Right lobe of liver (tissue), 4 donors: ENCODE data around the gene NOTUM.

Experiments used
- POLR2A ChIP-seq: fragments of 450-650 bp; IDR thresholded peaks from one replicate; pipeline ENCODE4 v1.6.1; 2017; ENCODE audit warnings: antibody characterized with exemption, mild to moderate bottlenecking
- TF ChIP-seq, protein P1 (sequence below), 4 donors: fragments of 200-600 bp in 3 of 4; fragments of 450-650 bp in 1 of 4; IDR thresholded peaks; one replicate each; pipeline versions ENCODE4 v1.5.1 to v1.8.0; 2016 to 2022; ENCODE audit warnings: antibody characterized with exemption in 4 of 4, mild to moderate bottlenecking in 2 of 4
- donor health status: DM: no; HTN: no; CAD: no.
- donor health status: DM: no; HTN: no; CAD: no.
- donor health status: DM: no; HTN: yes; CAD: no.

DNA sequence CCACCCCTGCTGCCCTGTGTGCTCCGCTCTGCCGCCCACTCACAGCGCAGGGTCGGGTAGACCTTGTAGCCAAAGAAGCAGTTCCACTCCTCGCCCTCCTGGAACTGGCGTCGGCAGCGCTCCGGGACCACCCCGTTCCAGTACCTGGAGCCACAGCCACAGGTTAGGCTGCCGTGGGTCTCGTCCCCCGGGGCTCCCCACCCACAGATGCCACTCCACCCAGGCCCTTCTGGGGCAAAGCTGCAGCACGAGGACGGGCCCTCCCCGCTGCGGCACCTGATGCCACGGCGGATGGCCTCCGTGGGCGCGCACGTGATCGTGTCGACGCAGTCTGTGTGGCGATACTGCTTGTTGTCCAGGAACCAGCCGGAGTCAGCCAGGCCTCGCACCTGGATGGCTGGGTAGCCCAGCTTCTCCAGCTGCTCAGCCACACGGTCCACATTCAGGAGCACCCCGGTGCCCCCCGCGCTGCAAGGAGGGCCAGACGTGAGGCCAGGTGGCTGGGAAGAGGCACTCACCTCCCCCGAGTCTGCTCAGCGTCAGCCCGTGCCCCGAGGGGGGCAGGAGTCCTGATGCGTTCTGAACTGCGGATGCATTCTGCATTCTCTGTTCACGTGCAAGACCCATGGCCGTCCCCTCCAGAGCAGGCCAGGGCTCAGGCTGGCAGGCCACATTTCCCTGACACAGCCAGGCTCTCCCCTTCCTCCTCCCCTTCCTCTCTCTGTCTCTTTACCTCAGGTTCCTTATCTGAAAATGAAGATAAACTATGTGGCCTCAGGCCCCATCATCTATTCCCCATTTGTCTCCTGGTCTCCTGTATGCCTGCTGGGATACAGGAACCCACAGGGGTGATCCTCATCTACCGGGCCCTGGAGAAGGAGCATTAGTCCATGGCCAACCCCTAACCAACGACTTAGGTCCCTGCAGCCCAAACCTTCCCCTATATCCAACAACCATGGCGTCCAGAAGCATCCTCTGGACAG is 4.1 kb downstream of the NOTUM start:
- TF ChIP-seq, protein P1, sequence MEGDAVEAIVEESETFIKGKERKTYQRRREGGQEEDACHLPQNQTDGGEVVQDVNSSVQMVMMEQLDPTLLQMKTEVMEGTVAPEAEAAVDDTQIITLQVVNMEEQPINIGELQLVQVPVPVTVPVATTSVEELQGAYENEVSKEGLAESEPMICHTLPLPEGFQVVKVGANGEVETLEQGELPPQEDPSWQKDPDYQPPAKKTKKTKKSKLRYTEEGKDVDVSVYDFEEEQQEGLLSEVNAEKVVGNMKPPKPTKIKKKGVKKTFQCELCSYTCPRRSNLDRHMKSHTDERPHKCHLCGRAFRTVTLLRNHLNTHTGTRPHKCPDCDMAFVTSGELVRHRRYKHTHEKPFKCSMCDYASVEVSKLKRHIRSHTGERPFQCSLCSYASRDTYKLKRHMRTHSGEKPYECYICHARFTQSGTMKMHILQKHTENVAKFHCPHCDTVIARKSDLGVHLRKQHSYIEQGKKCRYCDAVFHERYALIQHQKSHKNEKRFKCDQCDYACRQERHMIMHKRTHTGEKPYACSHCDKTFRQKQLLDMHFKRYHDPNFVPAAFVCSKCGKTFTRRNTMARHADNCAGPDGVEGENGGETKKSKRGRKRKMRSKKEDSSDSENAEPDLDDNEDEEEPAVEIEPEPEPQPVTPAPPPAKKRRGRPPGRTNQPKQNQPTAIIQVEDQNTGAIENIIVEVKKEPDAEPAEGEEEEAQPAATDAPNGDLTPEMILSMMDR (IDR thresholded peaks at IDR 0.05): no peak
- no peak for TF ChIP-seq POLR2A
